Measurements from ENCODE around the gene LMF1.
A peak's percentile ranks its signal among the peaks of the same experiment; 100 is the strongest.

LMF1 gene

GRCh38 chr16:808085-808386, 162.7 kb downstream of the LMF1 start:
- H3K4me3 ChIP-seq (replicated peaks in 1 of 2; ENCODE audit: low read depth in 2 of 2, low read length in 2 of 2): peak overlapping the region; percentile 79 to 80
- no peak for TF ChIP-seq CTCF (IDR thresholded peaks at IDR 0.05; ENCODE audit: low read depth, low read length)
- DNase-seq (ENCODE audit: low read depth in 2 of 2): no peak

- no peak for TF ChIP-seq CTCF (IDR thresholded peaks at IDR 0.05; ENCODE audit: low read depth, low read length)
- DNase-seq (ENCODE audit: low read depth in 2 of 2): peak; percentile 92 to 94
- H3K4me3 ChIP-seq (replicated peaks in 1 of 2; ENCODE audit: low read depth in 2 of 2, low read length in 2 of 2): peak overlapping the region; percentile 79 to 80
Measured at GRCh38 chr16:807347-808084, 163.3 kb downstream of the LMF1 start.

DNA sequence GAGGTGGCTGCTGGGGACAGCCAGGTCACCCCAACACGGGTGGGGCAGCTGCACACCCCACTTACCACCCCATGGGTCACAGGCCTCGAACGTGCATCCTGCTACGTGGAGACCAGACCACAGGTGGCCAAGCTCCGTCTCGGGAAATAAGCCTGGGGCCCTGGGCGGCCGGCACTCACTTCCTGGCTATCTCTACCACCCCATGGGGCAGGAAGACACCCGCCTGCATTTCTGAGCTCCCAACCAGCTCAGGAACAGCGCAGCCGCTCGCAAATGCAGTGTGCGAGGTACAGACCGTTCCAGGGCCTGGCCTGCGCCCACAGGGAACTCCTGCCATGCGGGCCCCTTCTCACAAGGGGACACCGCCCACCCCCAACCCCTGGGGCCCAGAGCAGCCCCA, 165.3 kb downstream of the LMF1 start:
- DNase-seq (ENCODE audit: low read depth in 2 of 2): no peak
- TF ChIP-seq CTCF (IDR thresholded peaks at IDR 0.05; ENCODE audit: low read depth, low read length): no peak
- H3K4me3 ChIP-seq (replicated peaks in 1 of 2; ENCODE audit: low read depth in 2 of 2, low read length in 2 of 2): no peak overlapping the region

- no peak overlapping the region for H3K4me3 ChIP-seq (replicated peaks in 1 of 2; ENCODE audit: low read depth in 2 of 2, low read length in 2 of 2)
- TF ChIP-seq CTCF (IDR thresholded peaks at IDR 0.05; ENCODE audit: low read depth, low read length): no peak
- DNase-seq (ENCODE audit: low read depth in 2 of 2): no peak
Measured at GRCh38 chr16:804193-805048, 166.4 kb downstream of the LMF1 start.

- no peak for DNase-seq (ENCODE audit: low read depth in 2 of 2)
- TF ChIP-seq CTCF (IDR thresholded peaks at IDR 0.05; ENCODE audit: low read depth, low read length): no peak
- no peak overlapping the region for H3K4me3 ChIP-seq (replicated peaks in 1 of 2; ENCODE audit: low read depth in 2 of 2, low read length in 2 of 2)
Measured at GRCh38 chr16:803754-804080, 167.1 kb downstream of the LMF1 start.
